HL-60 (cell line): ENCODE results near the gene ETV7.

Experiments used
- DNase-seq, 2 experiments: peaks; one replicate each; pipeline ENCODE4 v3.0.0-alpha.2; 2010 to 2020; ENCODE audit warnings: low read depth in 1 of 2, low spot score in 1 of 2
- H3K27ac ChIP-seq: fragments of 250-450 bp; sonication (Bioruptor Pico); replicated peaks from 2 replicates; pipeline ENCODE4 v1.5.1; 2020; ENCODE audit warnings: mild to moderate bottlenecking, moderate library complexity
- H3K27me3 ChIP-seq: fragments of 250-450 bp; sonication (Bioruptor Pico); 2 replicates; pipeline ENCODE4 v1.5.1; 2021; ENCODE audit warnings: mild to moderate bottlenecking, moderate library complexity; ENCODE audit not compliant: insufficient read depth, poor library complexity, severe bottlenecking
- H3K4me3 ChIP-seq: replicated peaks from 2 replicates; pipeline ENCODE4 v1.5.1; 2011; ENCODE audit warnings: mild to moderate bottlenecking, control low read depth, low read length; ENCODE audit not compliant: insufficient read depth
- CTCF ChIP-seq: IDR thresholded peaks from one replicate; pipeline ENCODE4 v1.5.1; 2011; ENCODE audit warnings: low read length, control low read depth, inconsistent platforms; ENCODE audit not compliant: insufficient read depth
- GABPA ChIP-seq: IDR thresholded peaks from 2 replicates; pipeline ENCODE4 v1.6.1; 2012; ENCODE audit warnings: low read depth
- POLR2AphosphoS5 ChIP-seq: IDR thresholded peaks from 2 replicates; pipeline ENCODE4 v1.6.1; 2012; ENCODE audit warnings: low read depth
- REST ChIP-seq: IDR thresholded peaks from 2 replicates; pipeline ENCODE4 v1.6.1; 2012; ENCODE audit warnings: low read depth; ENCODE audit not compliant: insufficient replicate concordance
- SPI1 ChIP-seq: IDR thresholded peaks from 2 replicates; pipeline ENCODE4 v1.6.1; 2012; ENCODE audit warnings: low read depth, mild to moderate bottlenecking, borderline replicate concordance

ETV7 gene

GRCh38 chr6:36399970-36400369, 12.5 kb upstream of the ETV7 start:
- Histone ChIP-seq H3K27me3 (no peaks in the 10 kb centered on the region), H3K27ac (no peak overlapping the region), H3K4me3 (no peak overlapping the region)
- no peak for TF ChIP-seq SPI1
- no peak for TF ChIP-seq REST
- no peak for TF ChIP-seq GABPA
- TF ChIP-seq POLR2AphosphoS5 = no peak
- TF ChIP-seq CTCF = no peak
- DNase-seq = no peak

GRCh38 chr6:36392621-36393020, 5.2 kb upstream of the ETV7 start:
- TF ChIP-seq REST (no peak), SPI1 (no peak)
- Histone ChIP-seq H3K27ac (no peak overlapping the region), H3K4me3 (no peak overlapping the region), H3K27me3 (peaks cover 9% of the 10 kb centered on the region)
- DNase-seq = no peak

GRCh38 chr6:36389353-36389752, 1.9 kb upstream of the ETV7 start:
- no peak overlapping the region for H3K27ac ChIP-seq
- TF ChIP-seq POLR2AphosphoS5 = no peak
- TF ChIP-seq REST = no peak
- TF ChIP-seq GABPA = no peak
- TF ChIP-seq CTCF = no peak
- TF ChIP-seq SPI1 = no peak
- peaks cover 28% of the 10 kb centered on the region for H3K27me3 ChIP-seq
- DNase-seq = no peak
- H3K4me3 ChIP-seq = no peak overlapping the region
